HG03521 (cell line): ENCODE data around the gene MAP2K5.
"Not testable (repeated sequence)": the region's sequence is repeated elsewhere in the genome, so short reads cannot be mapped to it uniquely, and the experiment has no call there.

Experiments
- ATAC-seq: cut with Tn5 transposase; IDR thresholded peaks from one replicate; pipeline ENCODE4 v1.9.1; 2021; ENCODE audit warnings: mild to moderate bottlenecking, moderate library complexity; ENCODE audit not compliant: unreplicated experiment

Gene MAP2K5

DNA sequence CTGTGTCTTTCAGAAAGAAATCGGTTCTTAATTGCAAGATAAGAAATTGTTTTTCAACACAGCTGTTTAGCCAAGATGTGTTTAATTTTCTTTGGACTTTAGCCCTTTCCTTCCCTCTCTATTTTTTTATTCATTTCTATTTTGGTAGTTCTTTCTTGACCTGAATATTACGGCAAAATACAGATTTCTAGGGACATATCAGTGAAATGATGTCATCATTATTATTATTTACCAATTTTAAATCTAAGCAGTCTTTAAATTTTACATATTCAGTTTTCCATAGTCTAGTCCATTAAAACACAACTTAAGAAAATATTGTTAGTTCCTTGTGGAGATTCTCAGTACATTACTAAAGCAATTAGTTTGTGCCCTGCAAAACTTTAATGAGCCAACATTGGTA is 104.3 kb downstream of the MAP2K5 start:
- no peak for ATAC-seq

- no peak for ATAC-seq
Observed at GRCh38 chr15:67652586-67652985, 110.1 kb downstream of the MAP2K5 start.

- no peak for ATAC-seq
Observed at GRCh38 chr15:67660446-67660845, 117.9 kb downstream of the MAP2K5 start.

GRCh38 chr15:67660874-67661606 is 118.5 kb downstream of the MAP2K5 start:
- ATAC-seq, result no peak

DNA sequence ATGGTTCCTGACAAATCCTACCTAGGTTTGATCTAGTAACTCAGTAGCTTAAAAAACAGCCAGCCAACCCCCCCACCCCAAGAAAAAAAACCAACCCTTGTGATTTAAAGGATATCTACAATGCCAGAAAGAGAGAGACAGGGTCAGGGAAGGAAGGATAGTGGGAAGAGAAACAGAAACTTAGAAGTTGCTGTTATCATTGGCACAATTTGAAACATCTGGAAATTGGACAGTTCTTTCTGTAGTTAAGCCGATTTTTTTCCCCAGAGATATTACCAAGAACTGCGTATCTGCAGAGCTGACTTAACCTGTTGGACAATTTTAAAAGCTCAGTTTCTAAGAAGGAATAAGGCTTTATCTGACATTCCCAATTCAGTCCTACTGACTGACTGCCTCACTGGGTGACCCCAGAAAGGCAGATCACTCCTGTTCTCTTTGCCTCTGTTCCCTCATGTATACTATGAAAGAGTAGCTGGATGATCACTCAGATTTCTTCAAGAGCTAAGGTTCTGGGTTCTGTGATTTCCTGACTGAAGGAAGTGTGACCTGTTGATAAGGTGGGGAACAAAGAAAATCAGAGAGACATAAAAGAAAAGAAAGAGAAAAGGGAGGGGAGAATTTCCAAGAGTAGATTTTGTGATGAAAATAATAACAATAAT is 128.3 kb downstream of the MAP2K5 start:
- ATAC-seq, result no peak

DNA sequence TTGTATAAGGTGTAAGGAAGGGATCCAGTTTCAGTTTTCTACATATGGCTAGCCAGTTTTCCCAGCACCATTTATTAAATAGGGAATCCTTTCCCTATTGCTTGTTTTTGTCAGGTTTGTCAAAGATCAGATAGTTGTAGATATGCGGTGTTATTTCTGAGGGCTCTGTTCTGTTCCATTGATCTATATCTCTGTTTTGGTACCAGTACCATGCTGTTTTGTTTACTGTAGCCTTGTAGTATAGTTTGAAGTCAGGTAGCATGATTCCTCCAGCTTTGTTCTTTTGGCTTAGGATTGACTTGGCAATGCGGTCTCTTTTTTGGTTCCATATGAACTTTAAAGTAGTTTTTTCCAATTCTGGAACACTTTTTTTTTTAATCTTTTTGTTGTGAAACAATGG is 130.3 kb downstream of the MAP2K5 start:
- not testable (repeated sequence) for ATAC-seq

DNA sequence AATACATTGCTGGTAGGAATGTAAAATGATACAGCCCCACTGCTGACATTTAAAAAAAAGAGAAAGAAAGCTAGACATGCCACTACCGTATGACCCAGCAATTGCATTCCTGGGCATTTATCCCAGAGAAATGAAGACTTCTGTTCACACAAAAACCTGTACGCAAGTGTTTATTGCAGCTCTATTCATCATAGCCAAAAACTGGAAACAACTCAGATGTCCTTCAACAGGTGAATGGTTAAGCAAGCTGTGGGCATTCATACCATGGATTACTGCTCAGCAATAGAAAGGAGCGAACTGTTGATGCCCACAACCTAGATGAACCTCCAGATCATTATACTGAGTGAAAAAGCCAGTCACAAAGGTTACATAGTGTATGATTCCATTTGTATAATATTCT is 132.5 kb downstream of the MAP2K5 start:
- no peak for ATAC-seq

DNA sequence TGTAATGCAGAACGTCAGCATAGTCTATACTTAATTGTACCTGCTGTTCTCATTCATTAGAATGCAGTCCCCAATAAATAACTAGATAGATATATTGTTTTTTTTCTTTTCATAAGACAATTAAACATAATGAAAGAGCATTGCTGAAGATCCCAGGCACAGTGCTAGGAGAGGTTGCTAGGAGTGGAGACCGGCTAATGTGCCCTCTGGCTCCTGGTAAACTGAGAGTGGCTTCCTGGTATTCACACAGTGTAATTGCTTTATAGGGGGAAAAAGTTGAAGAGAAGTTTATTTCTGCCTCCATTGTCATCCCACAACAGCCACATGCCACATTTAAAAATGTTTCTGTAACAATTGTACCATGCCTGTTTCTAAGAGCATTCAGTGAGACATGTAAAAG is 135.6 kb downstream of the MAP2K5 start:
- ATAC-seq, result no peak

DNA sequence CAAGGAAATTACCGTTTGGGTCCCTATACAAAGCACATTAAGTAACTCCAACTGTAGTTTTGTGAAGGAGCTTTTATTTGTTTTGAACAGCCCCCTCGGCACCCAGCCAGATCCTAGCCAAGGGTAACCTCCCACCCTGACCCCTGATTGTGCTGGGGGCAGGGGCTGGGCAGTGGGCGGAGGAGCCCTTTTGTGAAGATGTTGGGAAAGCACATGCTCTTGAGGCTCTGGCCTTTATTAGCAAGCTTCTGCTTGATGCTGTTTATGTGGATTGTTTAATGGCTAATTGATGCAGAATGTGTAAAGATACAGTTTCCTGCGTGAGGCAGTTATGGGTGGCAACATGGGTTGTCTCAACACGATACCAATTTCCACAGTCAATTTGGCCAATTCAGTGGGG is 136.5 kb downstream of the MAP2K5 start:
- ATAC-seq, result no peak

GRCh38 chr15:67680641-67681040 is 138.1 kb downstream of the MAP2K5 start:
- no peak for ATAC-seq

- ATAC-seq, result no peak
Observed at GRCh38 chr15:67685008-67685599, 142.6 kb downstream of the MAP2K5 start.

DNA sequence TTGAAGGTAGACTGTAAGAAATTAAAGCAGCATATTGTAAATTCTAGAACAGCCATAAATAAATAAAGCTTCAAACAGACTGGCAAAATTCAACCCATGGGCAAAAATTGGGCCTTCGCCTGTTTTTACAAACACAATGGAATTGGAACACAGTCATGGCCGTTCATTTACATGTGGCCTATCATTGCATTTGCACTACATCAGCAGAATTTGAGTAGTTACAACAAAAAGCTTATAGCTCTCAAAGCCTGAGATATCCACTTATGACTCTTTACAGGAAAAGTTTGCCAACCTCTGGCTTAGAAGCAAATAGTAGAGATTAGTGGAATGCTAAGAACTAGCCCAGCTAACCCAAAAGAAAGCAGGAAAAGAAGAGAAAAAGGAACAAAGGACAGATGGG is 143.2 kb downstream of the MAP2K5 start:
- no peak for ATAC-seq

- no peak for ATAC-seq
Observed at GRCh38 chr15:67690936-67691335, 148.4 kb downstream of the MAP2K5 start.

DNA sequence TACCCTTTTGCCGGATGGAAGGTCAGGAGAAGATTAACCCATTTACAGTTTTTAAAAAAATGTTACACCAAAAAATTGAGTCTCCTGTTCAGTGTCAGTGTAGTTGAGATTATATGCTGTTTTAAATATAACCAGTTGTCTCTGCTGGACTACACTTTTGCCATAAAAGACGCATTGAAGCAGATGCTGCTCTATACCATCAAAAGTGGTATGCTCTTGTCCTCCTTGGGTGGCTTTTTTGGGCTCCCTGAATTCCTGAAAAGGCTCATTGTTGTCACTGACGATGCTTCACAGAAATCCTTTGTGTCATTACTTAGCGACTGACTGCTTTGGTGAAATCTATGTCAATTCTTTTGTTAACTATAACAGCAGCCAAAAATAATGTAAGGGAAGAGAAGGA is 148.9 kb downstream of the MAP2K5 start:
- no peak for ATAC-seq

DNA sequence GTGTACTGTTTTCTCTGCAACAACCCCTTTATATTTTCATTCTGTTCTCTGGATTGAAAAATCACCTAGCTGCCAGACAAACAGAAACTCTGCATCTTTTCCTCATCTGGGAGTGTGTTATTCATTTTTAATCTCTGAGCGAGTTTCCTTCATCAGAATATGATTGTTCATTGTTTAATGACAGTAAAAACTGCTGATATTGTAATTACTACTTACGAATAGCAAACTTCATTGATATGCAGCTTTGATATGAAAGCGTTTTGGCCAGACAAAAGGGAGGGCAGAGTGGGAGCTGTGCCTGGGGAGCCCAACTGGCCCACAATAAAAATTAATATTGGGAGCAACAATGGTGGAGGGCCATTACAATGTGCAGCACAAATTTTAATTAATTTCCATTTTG is 150.1 kb downstream of the MAP2K5 start:
- no peak for ATAC-seq

DNA sequence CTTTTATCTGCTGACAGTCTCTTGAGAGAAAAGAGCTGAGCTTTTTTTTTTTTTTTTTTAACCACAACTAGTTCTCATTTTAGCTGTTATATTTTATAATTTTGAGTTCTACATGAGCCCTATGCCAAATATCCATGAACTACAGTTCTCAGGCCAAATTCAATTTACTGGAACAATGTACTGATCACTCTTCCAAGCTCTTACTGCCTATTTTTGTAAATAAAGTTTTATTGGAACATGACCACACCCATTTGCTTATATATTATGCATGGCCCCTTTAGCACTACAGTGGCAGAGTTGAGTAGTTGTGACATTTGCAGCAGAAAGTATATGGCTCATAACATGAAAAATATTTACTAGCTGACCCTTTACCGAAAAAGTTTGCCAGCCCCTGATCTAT is 153.6 kb downstream of the MAP2K5 start:
- no peak for ATAC-seq

DNA sequence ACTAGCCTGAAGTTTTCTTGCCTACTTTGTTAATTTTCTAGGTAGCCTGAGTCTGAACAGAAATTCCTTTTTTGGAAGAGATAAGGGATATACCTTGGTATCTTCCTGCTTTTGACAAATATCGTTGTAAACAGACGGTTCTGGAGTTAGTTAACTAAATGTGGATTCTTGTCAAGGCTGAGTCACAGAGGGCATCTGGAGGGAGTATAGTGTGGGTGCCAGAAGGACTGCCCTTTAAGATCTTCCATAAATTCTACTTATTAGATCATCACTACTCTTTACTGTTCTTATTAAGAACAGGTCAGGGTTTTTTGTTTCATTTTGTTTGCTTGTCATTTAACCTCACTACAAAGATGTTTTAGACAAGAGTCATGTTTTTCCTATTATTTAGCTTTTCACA is 157.5 kb downstream of the MAP2K5 start:
- no peak for ATAC-seq

GRCh38 chr15:67701669-67702068 is 159.2 kb downstream of the MAP2K5 start:
- ATAC-seq, result no peak

DNA sequence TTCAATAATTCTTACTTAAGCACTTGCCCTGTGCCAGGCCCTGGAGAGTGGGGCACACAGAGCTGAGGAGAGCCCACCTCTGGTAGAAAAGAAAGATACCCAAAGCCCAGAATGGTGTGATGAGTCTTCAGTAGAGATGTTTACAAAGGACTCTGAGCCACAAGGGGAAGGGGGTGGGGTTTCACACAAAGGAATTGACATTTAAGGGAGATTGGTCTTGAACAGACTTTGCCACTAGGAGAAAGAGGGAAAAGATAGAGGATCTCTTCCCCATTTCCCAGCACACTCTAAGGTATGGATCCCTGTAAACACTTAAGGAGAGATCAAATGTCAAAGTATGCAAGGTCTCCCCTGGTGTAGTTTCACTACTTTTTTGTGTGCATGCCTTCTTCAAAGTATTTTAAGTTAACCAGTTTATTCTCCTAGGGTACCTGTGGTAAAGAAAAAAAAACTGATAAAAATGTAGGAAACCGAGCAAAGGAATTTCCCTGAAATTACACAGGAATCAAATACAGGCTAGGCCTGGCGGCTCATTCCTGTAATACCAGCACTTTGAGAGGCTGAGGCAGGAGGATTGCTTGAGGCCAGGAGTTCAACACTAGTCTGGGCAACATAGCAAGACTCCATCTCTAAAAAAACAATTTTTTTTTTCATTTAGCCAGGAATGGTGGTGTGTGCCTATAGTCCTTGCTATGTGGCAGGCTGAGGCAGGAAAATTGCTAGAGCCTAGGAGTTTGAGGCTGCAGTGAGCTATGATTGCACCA is 165.2 kb downstream of the MAP2K5 start:
- ATAC-seq, result no peak

- ATAC-seq, result no peak
Observed at GRCh38 chr15:67708500-67708899, 166.0 kb downstream of the MAP2K5 start.

DNA sequence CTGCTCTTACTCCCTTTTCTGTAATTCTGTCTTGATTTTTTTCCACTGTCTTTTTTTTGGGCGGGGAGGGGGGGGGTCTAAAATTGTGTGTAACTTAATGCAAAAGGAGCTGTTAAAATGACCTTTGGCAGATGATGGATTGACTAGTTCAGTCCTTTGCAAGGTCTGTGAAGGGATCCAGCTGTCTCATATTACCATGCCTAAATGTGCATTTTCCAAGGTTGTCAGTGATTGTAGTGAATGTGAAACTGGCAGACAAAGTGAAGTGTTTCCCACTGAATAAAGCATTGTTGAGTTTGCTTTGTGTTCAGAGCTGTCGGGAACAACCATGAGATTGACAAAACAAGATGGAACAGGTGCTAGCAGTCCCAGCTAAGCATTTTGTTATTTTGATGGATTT is 172.7 kb downstream of the MAP2K5 start:
- no peak for ATAC-seq

- ATAC-seq, result no peak
Observed at GRCh38 chr15:67716171-67716570, 173.7 kb downstream of the MAP2K5 start.
